Mesothelial cell of epicardium (in vitro differentiated cells): ENCODE results near the gene SH3BGRL. TPM values are rescaled to one million over a fixed set of nuclear protein-coding genes. Genes with fewer than 3 reads are reported as not detected.

Source experiments
- DNase-seq, 2 experiments: peaks; one replicate each; pipeline ENCODE4 v3.0.0; 2021; ENCODE audit warnings: low spot score in 2 of 2; ENCODE audit not compliant: unreplicated experiment in 2 of 2
- H3K27ac Mint-ChIP-seq: 2 replicates; pipeline ENCODE4 v1.8.0; 2021; ENCODE audit warnings: mixed read lengths
- H3K27me3 Mint-ChIP-seq: 2 replicates; pipeline ENCODE4 v1.8.0; 2021; ENCODE audit warnings: low read depth, mixed read lengths
- H3K36me3 Mint-ChIP-seq: 2 replicates; pipeline ENCODE4 v1.8.0; 2021; ENCODE audit warnings: mixed read lengths
- H3K4me1 Mint-ChIP-seq: 2 replicates; pipeline ENCODE4 v1.8.0; 2021; ENCODE audit warnings: mixed read lengths
- H3K4me3 Mint-ChIP-seq: 2 replicates; pipeline ENCODE4 v1.8.0; 2021; ENCODE audit warnings: mild to moderate bottlenecking, moderate library complexity, mixed read lengths
- H3K9me3 Mint-ChIP-seq: 2 replicates; pipeline ENCODE4 v1.8.0; 2021; ENCODE audit warnings: mixed read lengths
- CTCF ChIP-seq: fragments of 200-600 bp; sonication (generic); IDR thresholded peaks from one replicate; pipeline ENCODE4 v1.5.0; 2021; ENCODE audit warnings: antibody characterized with exemption; ENCODE audit not compliant: unreplicated experiment
- total RNA-seq: library from RNA; stranded (reverse); gene quantifications from 3 replicates; pipeline ENCODE4 v1.2.1, GENCODE V29; 2021

The SH3BGRL gene
- total RNA-seq, 1 donor from 2014 or later, result 69.0 TPM

- no peak overlapping the region for H3K27ac Mint-ChIP-seq
- no peaks in the 10 kb centered on the region for H3K27me3 Mint-ChIP-seq
- peaks cover 62% of the 10 kb centered on the region for H3K9me3 Mint-ChIP-seq
- TF ChIP-seq CTCF, result no peak
- no peak overlapping the region for H3K4me3 Mint-ChIP-seq
- peaks cover 39% of the 10 kb centered on the region for H3K36me3 Mint-ChIP-seq
- H3K4me1 Mint-ChIP-seq, result no peaks in the 10 kb centered on the region
- DNase-seq, result no peak
Observed at GRCh38 chrX:81280148-81280547, 78.2 kb downstream of the SH3BGRL start.

- no peak overlapping the region for H3K4me3 Mint-ChIP-seq
- no peaks in the 10 kb centered on the region for H3K4me1 Mint-ChIP-seq
- H3K27me3 Mint-ChIP-seq, result no peaks in the 10 kb centered on the region
- H3K9me3 Mint-ChIP-seq, result peaks cover 77% of the 10 kb centered on the region
- DNase-seq, result no peak
- H3K27ac Mint-ChIP-seq, result no peak overlapping the region
- H3K36me3 Mint-ChIP-seq, result peaks cover 42% of the 10 kb centered on the region
- TF ChIP-seq CTCF, result no peak
Observed at GRCh38 chrX:81286075-81286474, 84.2 kb downstream of the SH3BGRL start.

GRCh38 chrX:81286608-81287007, 84.7 kb downstream of the SH3BGRL start:
- no peak for TF ChIP-seq CTCF
- Mint-ChIP-seq H3K36me3 (peaks cover 41% of the 10 kb centered on the region), H3K9me3 (peaks cover 77% of the 10 kb centered on the region), H3K27me3 (no peaks in the 10 kb centered on the region), H3K27ac (no peak overlapping the region), H3K4me1 (no peaks in the 10 kb centered on the region), H3K4me3 (no peak overlapping the region)
- no peak for DNase-seq

GRCh38 chrX:81291996-81292395, 90.1 kb downstream of the SH3BGRL start:
- H3K9me3 Mint-ChIP-seq, result peaks cover 76% of the 10 kb centered on the region

GRCh38 chrX:81294101-81294500, 92.2 kb downstream of the SH3BGRL start:
- peaks cover 60% of the 10 kb centered on the region for H3K9me3 Mint-ChIP-seq
- DNase-seq, result no peak
- peaks cover 56% of the 10 kb centered on the region for H3K36me3 Mint-ChIP-seq
- no peaks in the 10 kb centered on the region for H3K4me1 Mint-ChIP-seq
- H3K27ac Mint-ChIP-seq, result no peak overlapping the region
- H3K4me3 Mint-ChIP-seq, result no peak overlapping the region
- H3K27me3 Mint-ChIP-seq, result no peaks in the 10 kb centered on the region
- no peak for TF ChIP-seq CTCF

More at GRCh38 chrX:81291996-81292395, 90.1 kb downstream of the SH3BGRL start:
- DNase-seq, result no peak
- Mint-ChIP-seq H3K4me3 (no peak overlapping the region), H3K27me3 (no peaks in the 10 kb centered on the region), H3K4me1 (no peaks in the 10 kb centered on the region), H3K36me3 (peaks cover 58% of the 10 kb centered on the region), H3K27ac (no peak overlapping the region)
- no peak for TF ChIP-seq CTCF

- Mint-ChIP-seq H3K4me1 (no peaks in the 10 kb centered on the region), H3K36me3 (peaks cover 5% of the 10 kb centered on the region), H3K9me3 (peaks cover 25% of the 10 kb centered on the region), H3K27me3 (no peaks in the 10 kb centered on the region), H3K4me3 (no peak overlapping the region), H3K27ac (no peak overlapping the region)
- no peak for TF ChIP-seq CTCF
- DNase-seq, result no peak
Observed at GRCh38 chrX:81301877-81302276, 100.0 kb downstream of the SH3BGRL start.
